22Rv1 (cell line): Measurements from ENCODE around the gene SPATA3.

Experiments
- H3K27ac ChIP-seq: fragments of 450-650 bp; 2 replicates; pipeline ENCODE4 v1.5.1; 2017
- CTCF ChIP-seq: fragments of 450-650 bp; IDR thresholded peaks from 2 replicates; pipeline ENCODE4 v1.5.1; 2017; ENCODE audit warnings: mild to moderate bottlenecking
- ZFX ChIP-seq: fragments of 450-650 bp; IDR thresholded peaks from 2 replicates; pipeline ENCODE4 v1.6.1; 2017; ENCODE audit warnings: antibody characterized with exemption, borderline replicate concordance

SPATA3 gene

GRCh38 chr2:231030725-231031124 is 34.8 kb downstream of the SPATA3 start:
- no peak overlapping the region for H3K27ac ChIP-seq
- no peak for TF ChIP-seq ZFX
- TF ChIP-seq CTCF, result no peak

GRCh38 chr2:231032575-231033140 is 36.7 kb downstream of the SPATA3 start:
- H3K27ac ChIP-seq, result no peak overlapping the region
- no peak for TF ChIP-seq CTCF
- TF ChIP-seq ZFX, result no peak

GRCh38 chr2:231033147-231034132 is 37.5 kb downstream of the SPATA3 start:
- TF ChIP-seq ZFX (no peak), CTCF (no peak)
- H3K27ac ChIP-seq, result peak overlapping the region; percentile 61

GRCh38 chr2:231034291-231034882 is 38.5 kb downstream of the SPATA3 start:
- no peak for TF ChIP-seq ZFX
- no peak for TF ChIP-seq CTCF
- H3K27ac ChIP-seq, result peak overlapping the region; percentile 61

- TF ChIP-seq CTCF (no peak), ZFX (no peak)
Measured at GRCh38 chr2:231036131-231036530, 40.2 kb downstream of the SPATA3 start.

GRCh38 chr2:231036578-231037106 is 40.7 kb downstream of the SPATA3 start:
- no peak overlapping the region for H3K27ac ChIP-seq

More at GRCh38 chr2:231036131-231036530, 40.2 kb downstream of the SPATA3 start:
- no peak overlapping the region for H3K27ac ChIP-seq

More at GRCh38 chr2:231036578-231037106, 40.7 kb downstream of the SPATA3 start:
- no peak for TF ChIP-seq CTCF
- no peak for TF ChIP-seq ZFX
